Endothelial cell of coronary artery (primary cell): ENCODE measurements around the gene PCNX2. TPM values are rescaled to one million over a fixed set of nuclear protein-coding genes. Genes with fewer than 3 reads are reported as not detected.

Experiments
- total RNA-seq: library from RNA; depleted of rRNA; stranded (reverse); fragments of >200 nt; gene quantifications from 2 replicates; pipeline ENCODE4 v1.2.3, GENCODE V29; 2014

The PCNX2 gene, protein sequence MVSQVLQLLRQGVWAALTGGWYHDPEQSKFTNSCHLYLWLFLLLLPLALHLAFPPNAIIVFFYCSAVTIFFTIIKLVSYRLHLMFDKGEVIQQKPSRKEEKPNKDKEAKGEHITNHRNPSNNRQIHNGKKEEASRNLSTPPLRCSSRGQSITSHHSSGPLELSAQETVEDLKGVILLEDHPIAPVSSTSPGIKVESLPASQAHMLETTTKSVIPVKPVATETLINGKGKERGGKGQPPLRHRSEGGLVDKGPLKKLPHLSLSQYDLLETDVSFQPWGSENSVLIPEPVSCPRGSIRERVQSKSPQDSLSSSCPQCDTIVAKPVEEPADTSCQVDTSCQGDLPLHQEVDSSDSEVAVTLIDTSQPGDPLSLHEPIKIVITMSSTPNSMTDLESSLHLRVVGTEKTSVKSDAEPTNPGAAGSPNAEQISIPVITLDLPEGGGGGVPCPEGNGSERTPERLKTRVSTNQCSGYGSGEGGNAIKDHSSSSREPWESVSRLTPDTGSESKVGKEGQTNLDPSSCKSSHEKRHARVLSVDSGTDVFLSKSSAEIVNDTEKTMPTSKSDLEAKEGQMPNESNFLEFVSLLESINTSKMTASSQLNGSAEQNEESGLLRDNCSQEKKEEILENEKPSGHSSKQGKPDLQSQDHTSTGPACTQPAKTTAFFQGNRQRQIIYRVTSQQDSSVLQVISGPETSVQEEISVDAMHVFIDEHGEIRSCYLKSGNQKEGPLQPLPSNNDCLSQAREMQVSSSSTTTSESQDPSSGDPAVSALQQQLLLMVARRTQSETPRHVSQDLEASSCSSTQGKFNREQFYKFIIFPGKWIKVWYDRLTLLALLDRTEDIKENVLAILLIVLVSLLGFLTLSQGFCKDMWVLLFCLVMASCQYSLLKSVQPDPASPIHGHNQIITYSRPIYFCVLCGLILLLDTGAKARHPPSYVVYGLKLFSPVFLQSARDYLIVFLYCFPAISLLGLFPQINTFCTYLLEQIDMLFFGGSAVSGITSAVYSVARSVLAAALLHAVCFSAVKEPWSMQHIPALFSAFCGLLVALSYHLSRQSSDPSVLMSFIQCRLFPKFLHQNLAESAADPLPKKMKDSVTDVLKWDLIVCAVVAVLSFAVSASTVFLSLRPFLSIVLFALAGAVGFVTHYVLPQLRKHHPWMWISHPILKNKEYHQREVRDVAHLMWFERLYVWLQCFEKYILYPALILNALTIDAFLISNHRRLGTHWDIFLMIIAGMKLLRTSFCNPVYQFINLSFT (N-terminal part only)
- 9.2 and 14.6 TPM in 2 replicates for total RNA-seq

DNA sequence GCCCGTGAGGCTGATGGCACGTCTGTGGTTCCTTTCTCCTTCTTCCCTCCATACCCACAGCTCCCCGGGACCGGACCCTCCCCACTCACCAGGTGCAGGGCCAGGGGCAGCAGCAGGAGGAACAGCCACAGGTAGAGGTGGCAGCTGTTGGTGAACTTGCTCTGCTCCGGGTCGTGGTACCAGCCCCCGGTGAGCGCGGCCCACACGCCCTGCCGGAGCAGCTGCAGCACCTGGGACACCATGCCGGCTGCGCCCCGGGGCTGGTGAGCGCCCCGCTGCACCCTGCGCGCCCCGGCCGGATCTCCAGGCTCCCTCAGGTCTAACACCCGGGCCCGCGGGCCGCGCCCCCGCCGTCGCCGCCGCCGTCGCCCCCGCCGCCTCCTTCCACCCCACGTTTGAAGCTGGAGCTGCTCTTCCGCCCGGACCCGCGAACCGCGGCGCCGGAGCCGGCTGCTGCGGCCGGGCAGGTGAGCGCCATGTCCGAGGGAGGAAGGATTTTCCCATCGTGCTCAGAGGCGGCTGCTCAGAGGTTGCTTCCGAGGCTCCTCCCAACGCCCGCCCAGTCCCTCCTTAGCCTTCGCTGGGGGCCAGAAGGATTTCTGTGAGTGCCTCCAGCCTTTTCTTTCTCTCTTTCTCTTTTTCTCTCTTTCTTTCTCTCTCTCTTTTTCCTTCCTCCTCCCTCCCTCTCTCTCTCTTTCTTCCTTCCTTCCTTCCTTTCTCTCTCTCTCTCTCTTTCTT is at the start of gene PCNX2:
Gene PCNX2 (minus strand): TSS at position 489 of the 738 bp plus-strand sequence. CDS start 247 bp downstream, at position 242.

DNA sequence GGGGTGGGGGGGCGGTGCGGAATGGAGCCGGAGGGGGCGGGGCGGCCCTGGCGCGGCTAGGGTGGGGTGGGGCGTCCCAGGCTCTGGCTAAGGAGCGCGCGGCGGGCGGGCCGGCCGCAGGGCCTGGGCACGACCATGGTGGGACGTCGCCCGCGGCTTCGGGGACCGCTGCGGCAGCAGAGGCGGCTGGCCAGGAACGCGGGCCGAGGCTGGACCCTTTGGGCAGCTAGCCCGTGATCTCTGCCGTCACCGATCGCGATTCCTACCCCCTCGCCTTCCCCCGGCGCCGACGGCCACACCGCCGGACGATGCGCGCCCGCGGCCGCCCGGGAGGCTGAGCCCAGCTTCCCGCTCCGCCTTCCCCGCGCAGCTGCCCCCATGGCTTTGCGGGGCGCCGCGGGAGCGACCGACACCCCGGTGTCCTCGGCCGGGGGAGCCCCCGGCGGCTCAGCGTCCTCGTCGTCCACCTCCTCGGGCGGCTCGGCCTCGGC is 32.2 kb upstream of the PCNX2 start, which contains the start of gene MAP3K21:
Gene MAP3K21 (plus strand): TSS at position 74 of the 491 bp plus-strand sequence. CDS start 305 bp downstream, at position 379.

DNA sequence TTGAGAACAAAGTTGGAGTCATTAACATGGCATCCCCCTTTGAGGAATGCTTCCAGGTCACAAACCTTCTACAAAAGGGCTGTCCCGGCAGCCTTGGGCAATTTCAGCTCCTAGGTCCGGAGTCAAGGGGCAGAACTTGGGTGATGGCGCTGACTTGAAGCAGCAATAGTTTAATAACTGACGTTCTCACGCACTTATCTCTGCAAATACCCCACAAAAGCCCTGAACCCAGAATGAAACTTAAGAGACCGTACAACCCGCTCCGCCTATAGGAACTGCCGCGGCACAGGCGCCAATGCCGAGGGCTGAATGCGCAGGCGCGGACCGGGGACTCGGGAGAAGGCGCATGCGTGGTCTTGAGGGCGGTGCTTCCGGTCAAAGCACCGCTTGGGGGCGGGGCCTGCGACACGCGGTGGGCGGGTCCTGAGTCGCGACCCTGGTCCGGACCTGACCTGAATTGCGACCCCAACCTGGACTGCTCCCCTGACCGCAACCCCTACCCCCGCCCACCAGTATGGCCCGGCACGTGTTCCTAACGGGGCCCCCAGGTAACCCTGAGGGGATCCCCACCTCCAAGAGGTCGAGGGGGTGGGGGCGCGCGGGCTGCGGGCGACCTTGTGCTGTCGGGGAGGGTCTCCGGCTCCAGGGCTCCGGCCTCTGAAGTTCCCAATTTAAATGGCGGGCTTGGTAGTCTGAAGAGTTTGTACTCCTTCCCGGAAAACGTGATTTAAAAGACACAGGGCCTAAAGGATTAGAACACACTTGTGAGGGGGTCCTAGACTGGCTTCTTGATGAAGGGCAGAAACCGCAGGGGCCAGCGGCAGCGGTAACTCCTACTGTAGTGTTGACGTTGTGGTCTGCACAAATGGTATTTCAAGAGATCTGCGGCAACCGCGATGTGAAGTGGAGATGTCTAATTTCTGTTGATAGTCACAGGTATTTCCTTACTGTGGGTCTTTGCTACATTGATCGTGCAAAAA is 345.0 kb downstream of the PCNX2 start, which contains the start of gene NTPCR:
Gene NTPCR (plus strand): TSS at position 415 of the 980 bp plus-strand sequence. CDS start 100 bp downstream, at position 515.

Other genes starting within 250 kb of the PCNX2 start
- gene MAP3K21, start 32.0 kb upstream of the PCNX2 start, total RNA-seq = 0.27 and 0.38 TPM in 2 replicates